CD1c-positive myeloid dendritic cell (primary cell): ENCODE measurements around the gene SAPCD1.

ENCODE experiments used
- DNase-seq: peaks from one replicate; pipeline ENCODE4 v3.0.0-alpha.2; 2016; ENCODE audit errors: extremely low spot score

SAPCD1 gene

DNA sequence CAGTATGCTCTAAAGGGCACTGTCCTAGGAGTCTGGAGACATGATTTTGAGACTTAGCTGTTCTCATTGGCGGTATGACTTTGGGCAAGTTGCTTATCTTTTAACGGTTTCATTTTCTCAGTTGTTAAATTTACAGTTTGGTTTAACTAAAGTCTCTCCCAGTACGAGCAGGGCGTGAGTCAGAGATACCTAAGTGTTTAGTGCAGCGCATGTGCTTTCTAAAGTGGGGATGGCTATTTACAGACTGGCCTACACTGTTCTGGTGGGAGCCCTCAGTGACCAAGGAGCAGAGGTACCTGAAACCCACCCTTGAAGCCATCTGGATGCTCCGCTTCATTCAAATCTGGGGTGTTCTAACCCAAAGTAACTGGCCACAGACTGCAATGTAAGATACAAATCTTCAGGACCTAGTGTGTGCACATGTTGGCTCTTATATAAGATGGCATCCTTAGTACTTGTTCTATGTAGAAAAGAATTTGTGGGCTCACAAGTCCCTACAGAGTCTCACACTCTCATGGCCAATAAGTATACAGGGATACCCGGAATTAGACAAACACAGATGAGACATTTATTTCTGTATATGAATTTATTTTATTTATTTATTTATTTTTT is 11.9 kb upstream of the SAPCD1 start:
- DNase-seq = no peak

DNA sequence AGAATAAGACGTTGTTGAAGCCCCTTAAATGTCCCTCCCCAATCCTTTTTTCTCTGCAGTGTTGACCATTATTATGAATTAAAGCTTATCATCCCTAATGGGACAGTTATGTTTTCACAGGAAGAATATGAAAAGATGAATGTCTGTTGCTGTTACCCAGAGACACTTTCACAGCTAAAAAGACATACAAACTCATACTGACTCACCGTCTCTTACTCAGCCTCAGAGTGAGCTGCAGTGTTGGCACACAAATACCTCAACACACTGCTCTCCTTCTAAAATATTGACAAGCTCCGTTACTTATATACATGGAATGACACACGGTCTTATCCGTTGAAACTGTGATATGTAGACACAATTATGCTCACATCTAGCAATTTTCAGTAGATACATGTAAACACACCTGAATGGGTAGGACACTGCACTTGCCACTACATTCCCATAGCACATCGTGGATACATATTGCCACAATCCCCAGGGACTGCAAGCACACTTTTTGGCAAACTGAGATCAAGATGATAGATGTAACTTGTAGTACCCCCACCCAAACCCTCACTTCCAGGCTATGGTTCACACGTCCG is 9.6 kb upstream of the SAPCD1 start:
- DNase-seq = no peak

DNA sequence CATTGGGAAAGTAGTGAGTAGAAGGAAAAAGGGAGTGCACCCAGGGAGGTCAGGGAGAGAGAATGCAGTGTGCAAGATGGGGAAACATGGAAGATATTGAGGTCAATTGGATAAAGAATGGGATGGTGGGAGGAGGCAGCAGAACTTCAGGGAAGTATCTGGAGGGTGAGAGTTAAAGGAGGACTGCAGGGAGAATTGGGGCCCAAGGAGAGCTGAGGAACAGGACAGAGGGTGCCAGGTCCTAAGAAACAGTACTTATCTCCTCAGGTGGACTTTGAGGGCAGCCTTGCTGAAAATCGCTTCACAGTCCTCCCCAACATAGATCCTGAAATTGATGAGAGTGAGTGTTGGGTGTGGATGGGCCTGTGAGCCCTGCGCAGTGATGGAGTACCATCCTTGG is 4.2 kb upstream of the SAPCD1 start:
- no peak for DNase-seq

DNA sequence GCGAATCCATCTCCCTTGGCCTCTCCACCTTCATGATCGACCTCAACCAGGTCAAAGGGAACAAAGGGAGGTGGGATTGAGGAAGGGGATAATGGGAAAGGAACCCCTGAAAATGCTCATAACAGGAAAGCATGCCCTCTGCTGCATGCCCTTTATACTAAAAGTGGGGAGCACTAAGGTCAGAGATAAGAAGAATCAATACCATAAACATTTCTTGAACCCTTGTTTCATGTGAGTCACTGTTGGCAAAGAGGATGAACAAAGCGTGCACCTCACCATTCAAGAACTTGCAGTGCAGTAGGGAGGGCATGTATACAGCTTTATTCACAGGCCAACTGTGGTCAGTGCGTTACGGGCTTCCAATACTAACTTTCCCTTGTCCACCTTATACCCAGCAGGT is 1.7 kb upstream of the SAPCD1 start:
- DNase-seq = no peak

DNA sequence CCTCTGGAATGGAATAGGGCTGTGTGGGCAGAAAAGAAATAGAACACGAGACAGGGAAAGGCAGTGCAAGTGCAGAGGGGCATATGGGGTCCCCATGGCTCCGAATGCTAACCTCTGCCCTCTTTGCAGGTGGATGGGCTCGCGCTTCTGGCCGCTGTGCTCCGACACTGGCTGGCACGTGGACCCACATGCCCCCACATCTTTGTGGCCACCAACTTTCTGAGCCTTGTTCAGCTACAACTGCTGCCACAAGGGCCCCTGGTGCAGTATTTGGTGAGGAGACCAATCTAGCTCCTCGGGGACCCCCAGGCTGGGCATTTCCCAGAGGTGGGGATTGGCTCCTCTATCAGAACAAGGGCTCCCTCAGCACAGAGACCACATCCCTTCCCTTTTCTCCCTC is 1.1 kb upstream of the SAPCD1 start:
- no peak for DNase-seq

DNA sequence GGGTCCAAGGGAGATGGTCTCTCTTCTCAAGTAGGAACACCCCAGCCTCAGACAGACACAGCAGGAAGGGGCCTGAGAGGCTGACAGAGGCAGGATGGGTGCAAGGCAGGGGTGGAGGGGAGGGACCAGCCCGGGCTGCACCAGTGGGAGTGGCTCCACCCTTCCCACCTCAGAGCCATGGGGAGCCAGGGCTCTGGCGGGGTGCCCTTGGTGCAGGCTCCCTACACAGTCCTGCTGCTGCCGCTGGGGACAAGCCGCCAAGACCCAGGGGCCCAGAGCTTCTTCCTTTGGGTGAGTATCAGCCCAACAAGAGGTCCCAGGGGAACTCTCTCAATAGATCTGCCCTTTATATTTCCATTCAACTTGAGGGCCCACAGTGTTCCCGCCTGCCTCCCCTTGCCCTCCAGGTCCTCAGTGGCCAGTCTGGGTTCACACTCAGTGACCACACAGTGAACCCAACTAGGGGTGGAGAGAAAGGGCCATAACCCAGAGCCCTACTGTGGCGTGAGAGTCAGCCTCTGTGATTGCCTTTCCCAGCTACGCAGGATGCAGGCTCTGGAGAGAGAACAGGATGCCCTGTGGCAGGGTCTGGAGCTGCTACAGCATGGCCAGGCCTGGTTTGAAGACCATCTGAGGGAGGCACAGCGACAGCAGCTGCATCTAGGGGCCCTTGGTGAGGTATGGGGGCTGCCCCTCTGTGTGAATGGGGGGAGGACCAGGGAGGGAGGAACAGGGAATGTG is 592 bp downstream of the SAPCD1 start:
- DNase-seq = no peak

DNA sequence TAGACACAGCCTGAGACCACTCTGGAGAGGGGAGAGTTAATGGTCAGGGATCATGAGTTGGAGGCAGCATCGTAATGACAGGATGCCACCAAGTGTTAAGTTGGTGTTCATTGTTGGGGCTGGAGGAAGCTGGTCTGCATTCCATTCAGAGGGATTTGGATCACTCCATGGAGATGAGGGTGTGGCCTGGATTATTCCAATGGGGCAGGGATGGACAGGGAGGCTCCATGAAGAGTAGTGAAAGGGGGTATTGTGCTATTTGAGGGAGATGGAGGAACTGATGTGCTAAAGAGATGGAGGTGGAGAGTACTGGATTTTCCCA is 1.1 kb downstream of the SAPCD1 start:
- no peak for DNase-seq

DNA sequence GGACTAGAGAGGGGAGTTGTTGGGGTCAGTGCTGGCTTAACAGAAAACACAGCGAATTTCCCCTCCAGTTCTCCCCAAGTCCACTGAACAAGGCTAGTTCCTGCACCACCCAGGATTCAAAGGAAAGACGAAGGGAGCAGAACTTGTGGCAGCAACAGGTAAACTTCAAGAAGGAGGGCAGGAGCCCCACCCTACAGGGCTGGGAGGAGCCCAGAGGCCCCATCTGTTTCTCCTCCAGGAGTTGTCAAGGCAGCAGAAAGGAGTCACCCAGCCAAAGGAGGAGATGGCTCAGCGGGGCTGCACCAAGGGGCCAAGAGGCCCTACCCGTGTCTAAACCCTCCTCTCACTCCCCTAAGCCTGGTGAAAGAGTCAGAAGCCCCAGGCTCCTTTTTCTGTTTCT is 1.7 kb downstream of the SAPCD1 start:
- DNase-seq = no peak

DNA sequence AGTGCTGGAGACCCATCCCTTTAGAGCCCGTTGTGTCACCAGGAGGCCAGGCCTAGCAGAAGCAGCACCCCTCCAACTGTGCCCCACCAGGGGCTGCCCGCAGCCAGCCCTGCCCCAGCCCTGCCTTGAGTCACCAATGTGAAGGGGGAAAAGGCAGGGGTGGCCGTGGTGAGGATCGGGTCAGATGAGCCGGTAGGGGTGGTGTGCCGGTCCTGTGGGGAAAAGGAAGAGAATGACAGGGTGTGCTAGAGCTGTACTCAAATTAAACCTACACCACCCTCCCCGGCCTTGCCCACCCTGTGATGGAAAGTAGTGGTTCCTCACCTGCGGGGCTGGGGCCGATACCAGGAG is 3.1 kb downstream of the SAPCD1 start:
- DNase-seq = no peak

DNA sequence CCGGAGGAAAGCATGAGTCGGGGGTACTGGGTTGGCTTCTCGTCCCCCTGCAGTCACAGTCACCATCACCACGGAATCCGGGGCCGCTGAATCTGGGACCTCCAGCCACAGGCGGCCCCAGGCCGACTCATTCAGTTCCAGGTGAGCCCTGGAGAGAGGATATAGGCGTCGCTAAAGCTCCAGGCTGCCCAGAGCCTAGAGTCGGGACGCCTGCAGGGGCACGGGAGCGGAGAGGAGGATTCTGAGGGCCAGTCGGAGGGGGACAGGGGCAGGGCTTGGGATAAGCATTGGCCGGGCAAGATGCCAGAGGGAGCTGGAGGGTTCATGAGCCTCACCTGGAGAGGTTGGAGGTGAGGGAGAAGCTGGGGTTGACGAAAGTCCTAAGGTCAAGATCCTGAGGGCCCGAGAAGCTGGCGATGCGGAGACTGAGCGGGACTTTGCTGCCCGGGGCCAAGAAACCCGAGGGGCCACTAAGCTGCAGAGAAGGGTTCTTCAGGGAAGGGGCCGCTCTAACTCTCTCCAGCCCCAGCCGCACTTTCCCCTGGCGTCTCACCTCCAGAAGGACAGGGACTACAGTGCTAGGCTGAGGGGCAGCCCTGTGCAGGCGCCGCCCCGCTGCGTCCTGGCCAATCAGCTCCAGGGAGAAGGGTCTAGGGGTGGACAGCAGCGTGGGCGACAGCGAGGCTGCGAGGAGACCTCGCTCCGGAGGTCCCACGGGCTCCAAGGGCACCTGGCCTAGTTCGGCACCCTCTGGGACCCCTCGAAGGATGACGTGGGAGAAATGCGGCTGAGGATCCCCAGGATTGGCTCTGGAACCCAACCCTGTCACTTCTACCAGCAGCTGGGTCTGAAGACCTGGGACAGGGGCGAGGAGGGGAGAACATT is 3.7 kb downstream of the SAPCD1 start:
- DNase-seq = no peak

DNA sequence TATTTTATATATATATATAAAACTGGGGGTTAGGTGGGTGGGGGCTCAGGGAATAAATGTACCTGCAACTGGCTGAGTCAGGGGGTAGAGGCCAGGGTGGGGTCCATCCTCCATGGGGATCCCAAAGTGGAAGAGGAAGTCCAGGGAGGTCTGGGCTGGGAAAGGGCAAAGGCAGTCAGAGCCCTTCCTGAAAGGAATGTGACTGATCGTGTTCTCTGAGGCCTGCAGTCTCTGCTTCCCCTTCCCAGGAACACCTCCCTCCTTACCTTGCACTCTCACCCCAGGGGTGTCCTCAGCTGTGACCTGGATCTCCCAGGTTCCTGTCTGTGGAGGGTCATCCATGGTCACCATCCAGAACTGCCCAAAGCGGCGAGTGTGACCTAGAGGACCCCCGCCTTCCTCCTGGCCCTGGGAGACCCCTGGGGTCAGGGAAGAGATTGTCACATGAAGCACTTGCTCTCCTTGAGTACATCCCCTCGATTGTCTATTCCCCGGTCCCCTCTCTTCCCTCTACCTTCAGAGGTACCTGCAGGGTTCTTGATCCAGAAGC is 4.7 kb downstream of the SAPCD1 start:
- peak; percentile 25 for DNase-seq

DNA sequence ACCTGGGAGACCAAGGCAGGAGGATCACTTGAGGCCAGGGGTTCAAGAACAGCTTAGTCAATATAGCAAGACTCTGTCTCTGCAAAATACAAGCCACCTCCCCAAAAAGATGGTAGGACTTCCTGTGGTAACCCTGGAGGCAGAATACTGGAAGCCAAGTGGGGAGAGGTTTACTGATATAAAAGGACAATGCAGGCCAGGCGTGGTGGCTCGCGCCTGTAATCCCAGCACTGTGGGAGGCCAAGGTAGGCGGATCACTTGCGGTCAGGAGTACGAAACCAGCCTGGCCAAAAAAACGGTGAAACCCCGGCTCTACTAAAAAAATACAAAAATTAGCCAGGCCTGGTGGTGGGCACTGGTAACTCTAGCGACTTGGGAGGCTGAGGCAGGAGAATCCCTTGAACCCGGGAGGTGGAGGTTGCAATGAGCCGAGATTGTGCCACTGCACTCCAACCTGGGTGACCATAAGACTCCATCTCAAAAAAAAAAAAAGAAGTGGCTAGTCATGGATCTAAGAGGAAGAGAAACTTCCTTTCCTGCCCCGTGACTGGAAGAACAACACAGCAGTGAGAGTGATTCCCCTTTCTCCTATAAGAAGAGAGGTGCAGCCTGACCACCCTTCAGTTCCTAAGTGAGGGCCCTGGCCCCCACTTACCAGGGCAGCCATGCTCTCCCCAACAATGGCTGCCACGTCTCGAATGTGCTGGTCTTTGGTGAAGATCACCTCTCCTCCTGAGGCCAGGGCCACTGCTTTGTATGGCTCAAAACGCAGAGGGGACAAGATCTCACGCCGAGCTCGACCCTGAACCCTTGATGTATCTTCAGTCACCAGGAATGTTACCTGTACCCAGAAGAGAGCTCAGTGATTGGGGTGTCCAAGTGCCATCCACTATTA is 6.2 kb downstream of the SAPCD1 start:
- DNase-seq = peak; percentile 87

DNA sequence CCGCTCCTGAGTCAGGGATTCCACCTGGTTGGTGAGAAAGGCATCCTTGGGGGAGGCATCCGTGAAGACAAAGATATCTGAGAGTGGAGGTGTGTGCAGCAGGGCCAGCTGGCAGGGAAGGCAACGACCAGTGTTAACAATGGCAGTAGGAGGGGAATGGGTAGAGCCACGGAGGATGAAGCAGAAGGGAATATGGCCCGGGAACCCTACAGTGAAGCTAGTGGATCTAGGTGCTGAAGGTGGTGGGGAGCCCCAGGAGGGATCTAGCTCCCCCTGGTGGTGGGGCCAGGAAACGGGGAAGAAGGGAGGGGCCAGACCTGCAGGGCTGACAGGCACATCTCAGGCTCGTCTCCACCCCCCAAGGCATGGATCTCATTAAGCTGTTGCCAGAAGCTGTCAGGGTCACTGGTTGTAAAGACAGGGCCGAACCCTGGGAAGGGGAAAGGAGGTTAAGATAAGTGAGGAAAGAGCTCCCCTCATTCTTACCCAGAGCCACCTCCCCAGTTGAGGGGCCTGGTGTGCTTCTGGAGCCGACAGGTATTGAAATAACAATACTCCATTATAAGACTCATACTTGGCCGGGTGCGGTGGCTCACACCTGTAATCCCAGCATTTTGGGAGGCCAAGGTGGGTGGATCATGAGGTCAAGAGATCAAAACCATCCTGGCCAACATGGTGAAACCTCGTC is 7.4 kb downstream of the SAPCD1 start:
- DNase-seq = peak; percentile 80

DNA sequence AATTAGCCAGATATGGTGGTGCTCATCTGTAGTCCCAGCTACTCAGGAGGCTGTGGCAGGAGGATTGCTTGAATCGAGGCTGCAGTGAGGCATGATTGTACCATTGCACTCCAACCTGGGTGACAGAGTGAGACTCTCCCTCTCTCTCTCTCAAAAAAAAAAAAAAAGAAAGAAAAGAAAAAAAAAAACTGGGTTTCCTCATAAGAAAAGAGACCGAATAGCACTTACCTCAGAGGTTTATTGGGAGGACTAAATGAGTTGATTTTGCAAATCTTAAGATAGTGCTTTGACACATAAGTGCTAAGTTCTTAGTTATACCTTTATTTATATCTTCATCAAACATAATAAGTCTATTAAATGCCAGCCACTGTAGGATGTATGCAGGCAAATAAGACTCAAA is 8.4 kb downstream of the SAPCD1 start:
- no peak for DNase-seq

DNA sequence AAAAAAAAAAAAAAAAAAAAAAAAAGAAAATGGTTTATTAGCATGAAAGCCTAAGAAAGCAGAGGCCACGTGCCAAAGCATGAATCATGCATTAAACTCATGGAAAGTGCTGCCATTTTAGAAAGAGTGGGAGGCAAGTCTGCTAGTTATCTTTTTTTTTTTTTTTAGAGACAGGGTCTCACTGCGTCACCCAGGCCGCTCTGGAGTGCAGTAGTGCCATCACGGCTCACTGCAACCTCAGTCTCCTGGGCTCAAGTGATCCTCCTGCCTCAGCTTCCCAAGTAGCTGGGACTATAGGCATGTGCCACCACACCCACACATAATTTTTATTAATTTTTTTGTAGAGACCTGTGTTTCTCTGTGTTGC is 9.5 kb downstream of the SAPCD1 start:
- DNase-seq = peak; percentile 37

DNA sequence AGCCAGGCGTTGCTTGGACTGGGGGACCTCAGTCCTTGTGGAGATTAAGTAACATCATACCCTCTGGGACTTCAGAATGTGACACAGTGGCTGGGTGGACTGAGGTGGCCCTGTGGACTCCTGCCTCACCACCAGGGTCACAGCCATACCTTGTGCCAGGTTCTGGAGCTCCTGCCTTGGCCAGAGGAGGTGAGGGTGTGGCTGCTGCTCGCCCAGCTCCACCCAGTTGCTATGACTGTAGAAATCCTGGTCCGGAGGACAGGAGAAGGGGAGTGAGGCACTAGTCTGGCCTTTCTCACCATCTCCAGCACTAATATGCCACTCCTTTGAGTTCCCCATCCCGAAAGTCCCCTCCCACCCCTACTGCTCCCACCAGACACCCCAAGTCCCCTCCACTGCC is 12.7 kb downstream of the SAPCD1 start:
- no peak for DNase-seq

DNA sequence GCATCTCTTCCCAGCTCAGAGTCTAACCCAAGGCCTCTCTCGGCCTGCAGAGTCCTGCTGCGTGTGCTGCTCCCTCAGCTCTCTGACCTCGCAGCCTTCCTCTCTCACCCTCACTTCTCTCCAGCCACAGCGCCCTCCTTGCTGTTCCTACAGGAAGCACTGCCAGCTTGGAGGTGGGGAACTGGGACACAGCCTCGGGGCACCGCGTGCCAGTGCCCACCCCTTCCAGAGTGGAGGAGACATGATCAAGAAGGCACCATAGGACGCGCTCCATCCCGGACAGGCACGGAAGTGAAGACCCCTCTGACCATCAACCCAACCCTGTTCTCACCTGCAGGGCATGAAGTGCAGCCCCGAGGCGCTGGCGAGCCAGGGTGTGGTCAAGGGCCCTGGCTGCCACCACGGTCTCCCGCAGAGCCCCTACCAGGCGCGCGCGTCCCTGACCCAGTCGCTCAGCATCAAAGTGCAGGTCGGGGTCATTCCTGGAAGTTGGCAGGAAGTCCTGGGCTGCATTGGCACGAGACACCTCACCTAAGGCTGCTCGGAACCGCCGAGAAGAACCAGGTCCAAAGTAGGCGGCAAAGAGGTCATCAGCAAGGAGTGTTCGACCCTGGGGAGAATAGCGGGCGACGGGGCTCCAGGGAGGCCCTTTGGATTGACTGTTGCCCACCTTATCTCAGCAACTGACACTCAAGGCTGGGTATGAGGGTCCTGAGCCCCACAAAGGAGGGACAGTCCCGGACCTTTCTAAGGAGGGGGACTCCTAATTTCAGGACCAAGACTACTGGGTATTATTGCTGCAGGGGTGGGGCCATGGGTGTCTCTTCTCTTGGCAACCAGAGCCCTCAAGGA is 13.4 kb downstream of the SAPCD1 start:
- no peak for DNase-seq

DNA sequence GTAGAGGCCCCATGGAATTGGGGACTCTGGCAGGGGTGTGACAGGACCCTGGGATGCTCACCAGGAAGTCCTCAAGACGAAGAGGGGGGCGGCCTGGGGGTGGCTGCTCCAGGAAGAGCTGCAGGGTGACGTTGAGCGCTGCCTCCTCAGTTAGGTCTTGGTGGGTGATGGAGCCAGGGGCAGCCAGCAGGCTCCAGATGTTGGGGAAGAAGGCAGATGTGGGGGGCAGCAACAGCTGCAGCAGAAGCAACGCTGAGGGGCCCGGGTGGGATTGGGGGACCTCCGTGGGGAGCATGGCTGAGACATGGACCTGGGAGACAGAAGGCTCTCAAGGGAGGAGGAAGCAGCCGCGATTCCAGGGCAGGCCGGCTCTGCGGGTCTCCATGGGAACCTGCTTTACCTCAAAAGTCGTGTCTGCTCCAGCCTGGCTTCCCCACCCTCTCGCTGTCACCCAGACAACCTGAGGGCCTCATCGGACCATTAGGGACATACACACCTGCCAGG is 14.1 kb downstream of the SAPCD1 start:
- DNase-seq = peak; percentile 30

DNA sequence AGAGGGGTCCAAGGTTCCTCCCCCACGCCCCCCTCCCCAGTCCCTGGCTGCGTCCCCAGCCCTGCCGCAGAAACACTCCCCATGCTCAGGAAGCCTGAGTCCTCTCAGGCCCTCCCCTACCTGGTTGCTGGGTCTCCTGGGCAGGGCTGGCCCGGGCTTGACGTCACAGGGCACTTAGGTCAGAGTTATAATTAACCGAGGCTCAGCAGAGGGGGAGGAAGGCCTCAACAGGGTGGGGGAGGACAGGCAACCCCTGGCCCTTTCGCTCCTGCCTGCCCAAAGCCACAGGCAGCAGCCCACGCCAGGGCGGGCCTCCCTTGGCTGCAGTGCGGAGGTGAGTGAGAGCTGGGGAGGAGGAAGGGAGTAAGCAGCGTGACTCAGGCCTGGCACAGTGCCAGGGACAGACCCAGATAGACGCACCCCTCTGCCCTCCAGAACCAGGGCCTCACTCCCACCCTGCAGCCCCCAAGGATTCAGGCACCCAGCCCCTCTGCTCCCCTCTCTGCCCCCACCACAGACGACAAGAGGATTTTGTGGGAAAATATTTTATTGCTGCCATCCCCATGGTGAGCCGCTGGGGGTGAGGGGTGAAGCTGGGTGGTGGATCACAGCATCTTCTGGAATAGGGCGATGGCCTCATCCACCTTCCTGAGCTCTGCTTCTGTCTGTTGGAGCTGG is 14.7 kb downstream of the SAPCD1 start, which contains the start of gene VWA7:
Gene VWA7, minus strand, starts transcription at position 340 of the 678 bp plus-strand sequence. CDS start 549 bp downstream, outside the sequence.
- peak; percentile 90 for DNase-seq
